H1 (cell line): ENCODE measurements around the gene TTC28. TPM values are rescaled to one million over a fixed set of nuclear protein-coding genes. Genes with fewer than 3 reads are reported as not detected.
A peak's percentile ranks its signal among the peaks of the same experiment; 100 is the strongest.

Source experiments
- CTCF ChIA-PET: fragments of 300-600 bp; sonication (Branson Sonifier 250); formaldehyde crosslinking; loops from one replicate; lab custom pipeline; 2021; ENCODE audit not compliant: partially characterized antibody; lab: Charles Lee
- POLR2A ChIA-PET: fragments of 300-600 bp; sonication (Branson Sonifier 250); formaldehyde crosslinking; loops from one replicate; lab custom pipeline; 2021; ENCODE audit warnings: inconsistent platforms; ENCODE audit not compliant: partially characterized antibody; lab: Charles Lee
- DNase-seq, 2 experiments: peaks; one replicate each; pipeline versions ENCODE4 v3.0.0 to v3.0.0-alpha.2; 2010 to 2022; ENCODE audit warnings: low spot score in 2 of 2, low read depth in 1 of 2, mixed read lengths in 1 of 2
- FAIRE-seq: peaks from 2 replicates; lab custom pipeline; 2011; peaks lifted over from hg19 to GRCh38; lab: Jason Lieb, UNC
- H2AFZ ChIP-seq: 2 replicates; pipeline ENCODE4 v1.8.1; 2012; ENCODE audit warnings: low read length, inconsistent platforms
- H2AK5ac ChIP-seq: 2 replicates; pipeline ENCODE4 v1.6.1; 2013; ENCODE audit warnings: low read depth, low read length
- H2BK120ac ChIP-seq: replicated peaks from 2 replicates; pipeline ENCODE3; 2013; ENCODE audit warnings: low read depth, low read length, inconsistent platforms
- H2BK12ac ChIP-seq: 2 replicates; pipeline ENCODE4 v1.6.1; 2013; ENCODE audit warnings: low read depth, low read length
- H2BK15ac ChIP-seq: 2 replicates; pipeline ENCODE4 v1.6.1; 2013; ENCODE audit warnings: low read length
- H2BK20ac ChIP-seq: 2 replicates; pipeline ENCODE4 v1.6.1; 2013; ENCODE audit warnings: low read length
- H2BK5ac ChIP-seq: 2 replicates; pipeline ENCODE4 v1.6.1; 2013; ENCODE audit warnings: low read depth, low read length
- H3K14ac ChIP-seq: 2 replicates; pipeline ENCODE4 v1.6.1; 2013; ENCODE audit warnings: inconsistent platforms; ENCODE audit not compliant: insufficient read length
- H3K18ac ChIP-seq: 2 replicates; pipeline ENCODE4 v1.6.1; 2013; ENCODE audit warnings: low read length; ENCODE audit errors: extremely low read depth
- H3K23ac ChIP-seq: 2 replicates; pipeline ENCODE4 v1.6.1; 2013; ENCODE audit warnings: inconsistent platforms; ENCODE audit not compliant: insufficient read length
- H3K23me2 ChIP-seq: 2 replicates; pipeline ENCODE4 v1.6.1; 2013; ENCODE audit warnings: low read depth, low read length
- H3K27ac ChIP-seq: 2 replicates; pipeline ENCODE4 v1.6.1; 2011; ENCODE audit warnings: low read depth, low read length, inconsistent platforms
- H3K27me3 ChIP-seq, 4 experiments: replicated peaks in 1 of 4; 1 replicate in 1 of 4; 2 replicates in 3 of 4; pipeline versions ENCODE4 v1.6.1 to v1.8.1; 2011 to 2013; ENCODE audit warnings: low read length in 3 of 4, mild to moderate bottlenecking in 3 of 4, inconsistent platforms in 2 of 4, mixed read lengths in 2 of 4, moderate library complexity in 1 of 4; ENCODE audit not compliant: control insufficient read depth in 3 of 4, insufficient read depth in 3 of 4; ENCODE audit errors: extremely low read depth in 1 of 4
- H3K36me3 ChIP-seq, 4 experiments: 2 replicates each; pipeline versions ENCODE4 v1.6.1 to v1.8.1; 2011 to 2013; ENCODE audit warnings: mild to moderate bottlenecking in 4 of 4, low read length in 3 of 4, moderate library complexity in 2 of 4, control low read depth in 1 of 4, inconsistent platforms in 1 of 4; ENCODE audit not compliant: insufficient read depth in 4 of 4, control insufficient read depth in 2 of 4
- H3K4ac ChIP-seq: replicated peaks from 2 replicates; pipeline ENCODE3; 2013; ENCODE audit warnings: low read length, low read depth, mixed read lengths, inconsistent platforms; ENCODE audit not compliant: insufficient read length
- H3K4me1 ChIP-seq, 4 experiments: replicated peaks in 1 of 4; 1 replicate in 1 of 4; 2 replicates in 3 of 4; pipeline versions ENCODE4 v1.6.1 to v1.8.1; 2011 to 2013; ENCODE audit warnings: low read length in 3 of 4, inconsistent platforms in 2 of 4, mixed read lengths in 1 of 4; ENCODE audit not compliant: insufficient read depth in 4 of 4, control insufficient read depth in 3 of 4
- H3K4me2 ChIP-seq, 2 experiments: 2 replicates each; pipeline versions ENCODE4 v1.6.1 to v1.8.1; 2011 to 2013; ENCODE audit warnings: low read depth in 2 of 2, low read length in 2 of 2, control low read depth in 1 of 2, inconsistent platforms in 1 of 2, mild to moderate bottlenecking in 1 of 2; ENCODE audit not compliant: insufficient read depth in 1 of 2
- H3K4me3 ChIP-seq, 4 experiments: fragments of 200-600, 300-600 bp in 1 of 4; sonication (generic), shearing (Covaris generic), sonication (Bioruptor Twin) in 1 of 4; 2 replicates each; pipeline versions ENCODE4 v1.5.1 to v1.8.1; 2011 to 2016; ENCODE audit warnings: low read length in 4 of 4, low read depth in 3 of 4, control low read depth in 2 of 4, inconsistent platforms in 2 of 4, mild to moderate bottlenecking in 2 of 4, mixed read lengths in 1 of 4, moderate library complexity in 1 of 4; ENCODE audit not compliant: insufficient read depth in 2 of 4; ENCODE audit errors: extremely low read depth in 1 of 4
- H3K56ac ChIP-seq: replicated peaks from 2 replicates; pipeline ENCODE3; 2013; ENCODE audit warnings: low read depth, mild to moderate bottlenecking, mixed read lengths, low read length, inconsistent platforms; ENCODE audit not compliant: insufficient read length
- H3K79me1 ChIP-seq: 2 replicates; pipeline ENCODE4 v1.6.1; 2013; ENCODE audit warnings: low read depth, low read length, control low read depth
- H3K79me2 ChIP-seq, 2 experiments: 2 replicates each; pipeline versions ENCODE4 v1.6.1 to v1.8.1; 2012 to 2013; ENCODE audit warnings: low read length in 2 of 2, mild to moderate bottlenecking in 2 of 2, inconsistent platforms in 1 of 2; ENCODE audit not compliant: insufficient read depth in 2 of 2, control insufficient read depth in 1 of 2
- H3K9ac ChIP-seq, 4 experiments: replicated peaks in 1 of 4; 1 replicate in 1 of 4; 2 replicates in 3 of 4; pipeline versions ENCODE4 v1.6.1 to v1.8.1; 2011 to 2013; ENCODE audit warnings: low read depth in 3 of 4, low read length in 3 of 4, control low read depth in 2 of 4, mild to moderate bottlenecking in 2 of 4, moderate library complexity in 2 of 4, inconsistent platforms in 1 of 4; ENCODE audit errors: extremely low read depth in 1 of 4
- H3K9me3 ChIP-seq, 2 experiments: 2 replicates each; pipeline versions ENCODE4 v1.6.1 to v1.8.1; 2012 to 2013; ENCODE audit warnings: mild to moderate bottlenecking in 2 of 2, moderate library complexity in 2 of 2, control low read depth in 1 of 2, inconsistent platforms in 1 of 2, low read depth in 1 of 2, low read length in 1 of 2, mixed read lengths in 1 of 2; ENCODE audit not compliant: insufficient read depth in 2 of 2
- H4K20me1 ChIP-seq, 2 experiments: replicated peaks in 1 of 2; 2 replicates each; pipeline versions ENCODE3 to v1.8.1; 2011 to 2013; ENCODE audit warnings: inconsistent platforms in 2 of 2, low read length in 2 of 2, mild to moderate bottlenecking in 1 of 2; ENCODE audit not compliant: insufficient read depth in 2 of 2, control insufficient read depth in 1 of 2
- H4K5ac ChIP-seq: 2 replicates; pipeline ENCODE4 v1.6.1; 2013; ENCODE audit warnings: low read length, low read depth, mixed read lengths, inconsistent platforms; ENCODE audit not compliant: insufficient read length
- H4K8ac ChIP-seq: 2 replicates; pipeline ENCODE4 v1.8.0; 2013; ENCODE audit warnings: mild to moderate bottlenecking, moderate library complexity, low read length, inconsistent platforms; ENCODE audit not compliant: insufficient read depth; ENCODE audit errors: extremely low read depth
- H4K91ac ChIP-seq: replicated peaks from 2 replicates; pipeline ENCODE3; 2013; ENCODE audit warnings: low read length, mixed read lengths, inconsistent platforms; ENCODE audit not compliant: insufficient read length
- EP300 ChIP-seq, 2 experiments: IDR thresholded peaks; 1 replicate in 1 of 2; 2 replicates in 1 of 2; pipeline ENCODE4 v1.6.1; 2011 to 2012; ENCODE audit warnings: low read depth in 2 of 2, low read length in 2 of 2, mild to moderate bottlenecking in 2 of 2, borderline replicate concordance in 1 of 2, inconsistent platforms in 1 of 2, moderate library complexity in 1 of 2
- GTF2F1 ChIP-seq: IDR thresholded peaks from 2 replicates; pipeline ENCODE4 v1.6.1; 2012; ENCODE audit warnings: low read depth, low read length, improper control_type of control experiment, borderline replicate concordance
- KDM1A ChIP-seq: fragments of 200-600, 300-600 bp; sonication (generic); IDR thresholded peaks from 2 replicates; pipeline ENCODE4 v1.7.1; 2016; ENCODE audit warnings: mild to moderate bottlenecking, low read length, borderline replicate concordance
- MAFK ChIP-seq: IDR thresholded peaks from 2 replicates; pipeline ENCODE4 v1.6.1; 2012; ENCODE audit warnings: low read depth, mild to moderate bottlenecking, improper control_type of control experiment, low read length
- NANOG ChIP-seq: IDR thresholded peaks from 2 replicates; pipeline ENCODE4 v1.6.1; 2011; ENCODE audit warnings: low read length, low read depth, mild to moderate bottlenecking, inconsistent platforms; ENCODE audit not compliant: insufficient read depth, poor library complexity, severe bottlenecking
- PHF8 ChIP-seq: fragments of 200-600 bp; sonication (generic); conservative IDR thresholded peaks from 2 replicates; pipeline ENCODE4 v1.7.1; 2012; ENCODE audit warnings: low read depth, mild to moderate bottlenecking, inconsistent platforms, low read length, moderate library complexity
- RFX5 ChIP-seq: IDR thresholded peaks from 2 replicates; pipeline ENCODE4 v1.6.1; 2011; ENCODE audit warnings: low read depth, low read length, improper control_type of control experiment, borderline replicate concordance
- SIN3A ChIP-seq, 2 experiments: IDR thresholded peaks in 1 of 2; conservative IDR thresholded peaks in 1 of 2; 2 replicates each; pipeline ENCODE4 v1.6.1; 2011 to 2012; ENCODE audit warnings: low read length in 2 of 2, improper control_type of control experiment in 1 of 2, low read depth in 1 of 2, mild to moderate bottlenecking in 1 of 2
- SP1 ChIP-seq: IDR thresholded peaks from 2 replicates; pipeline ENCODE4 v1.6.1; 2011; ENCODE audit warnings: low read depth, low read length
- SP2 ChIP-seq: IDR thresholded peaks from 2 replicates; pipeline ENCODE4 v1.6.1; 2012; ENCODE audit warnings: mild to moderate bottlenecking, low read length, inconsistent platforms
- SP4 ChIP-seq: IDR thresholded peaks from 2 replicates; pipeline ENCODE4 v1.6.1; 2012; ENCODE audit warnings: low read length, inconsistent platforms
- YY1 ChIP-seq: IDR thresholded peaks from 2 replicates; pipeline ENCODE4 v1.6.1; 2011; ENCODE audit warnings: low read depth, mild to moderate bottlenecking, low read length
- WGBS, 2 experiments: shearing (Covaris generic) in 1 of 2; methylation state at CpG; one replicate each; pipeline versions ENCODE4 v1.1.6 to v1.1.7; 2013 to 2015; ENCODE audit warnings: low lambda C conversion rate in 2 of 2, mixed read lengths in 2 of 2, inconsistent platforms in 1 of 2, low coverage in 1 of 2, missing lambda C conversion rate in 1 of 2; ENCODE audit not compliant: insufficient replicate concordance in 2 of 2, insufficient coverage in 1 of 2, insufficient read length in 1 of 2; ENCODE audit errors: extremely low coverage in 1 of 2, missing lambda C conversion rate in 1 of 2; 5-methylcytosine and 5-hydroxymethylcytosine counted together
- polyA plus RNA-seq, 7 experiments: library from polyadenylated mRNA; depleted of rRNA in 3 of 7; stranded (reverse) in 5 of 7; unstranded in 2 of 7; fragments of >200 nt in 5 of 7; fragments of 200-250 nt in 2 of 7; gene quantifications; 1 replicate in 5 of 7; 2 replicates in 1 of 7; 4 replicates in 1 of 7; pipeline versions ENCODE4 v1.2.1 to v1.2.3, GENCODE V29; 2011 to 2013; ENCODE audit warnings: missing spikeins in 2 of 7, mixed read lengths in 2 of 7
- total RNA-seq: library from RNA; stranded (reverse); fragmentation: NEBNext Ultra II Directional; extraction: Animal tissue kit (Norgen Biotek cat#: 25700); gene quantifications from 2 replicates; pipeline ENCODE4 v1.2.1, GENCODE V29; 2021
- TF ChIP-seq, protein P1 (sequence below): IDR thresholded peaks from 2 replicates; pipeline ENCODE4 v1.6.1; 2012; ENCODE audit warnings: inconsistent platforms

TTC28 gene
- total and polyA plus RNA-seq, 2 of the 8 experiments (the other 6 are each of a cell fraction or from before 2014, with no cell fraction given) = 2.6 to 12.6 TPM

DNA sequence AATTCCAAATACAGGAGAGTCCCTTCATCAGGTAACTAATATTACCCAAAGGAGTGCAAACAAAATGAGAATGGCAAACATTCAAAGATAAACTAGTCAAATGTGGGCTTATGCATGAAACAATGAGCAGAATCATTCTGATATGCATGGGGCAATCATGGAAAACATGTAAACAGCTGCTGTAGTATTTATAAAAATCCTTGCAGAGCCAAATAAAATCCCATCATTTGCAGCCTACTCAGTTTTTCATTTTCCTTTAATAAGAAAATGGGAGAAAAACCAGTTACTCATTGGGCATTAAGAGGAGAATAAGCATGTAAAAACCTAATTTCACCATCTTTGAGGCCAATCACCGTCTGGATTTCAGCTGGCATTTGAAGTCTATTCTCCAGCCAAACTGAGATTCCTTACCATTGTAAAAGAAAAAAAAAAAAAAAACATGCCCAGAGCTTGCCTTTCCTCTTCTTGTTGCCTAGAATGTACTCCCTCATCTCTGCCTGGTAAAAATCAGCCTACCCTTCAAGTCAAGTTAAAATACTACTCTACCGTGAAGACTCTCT is 249.1 kb downstream of the TTC28 start:
- Histone ChIP-seq H3K27me3 (no peaks in the 10 kb centered on the region), H3K4ac (no peak overlapping the region), H3K9me3 (no peaks in the 10 kb centered on the region), H2BK5ac (no peak overlapping the region), H3K36me3 (no peaks in the 10 kb centered on the region), H3K14ac (no peak overlapping the region), H2BK15ac (no peak overlapping the region), H4K91ac (no peak overlapping the region), H2BK20ac (no peak overlapping the region), H2BK12ac (no peak overlapping the region), H3K9ac (peak overlapping the region in 1 of 4 experiments; percentile 13; a peak in 1 of 7 replicates), H3K27ac (no peak overlapping the region), H3K18ac (no peak overlapping the region), H3K23me2 (no peaks in the 10 kb centered on the region), H2AK5ac (no peak overlapping the region), H2AFZ (no peak overlapping the region), H4K5ac (no peak overlapping the region), H3K4me1 (no peaks in the 10 kb centered on the region; a peak in 1 of 7 replicates), H3K79me1 (no peaks in the 10 kb centered on the region), H4K20me1 (no peaks in the 10 kb centered on the region), H3K4me2 (no peak overlapping the region), H3K4me3 (no peak overlapping the region), H3K23ac (no peak overlapping the region), H4K8ac (no peak overlapping the region), H3K79me2 (no peaks in the 10 kb centered on the region), H2BK120ac (no peak overlapping the region), H3K56ac (no peak overlapping the region)
- FAIRE-seq = no peak
- CTCF ChIA-PET = interaction anchor here (0.6 to 2.0 kb wide), 5 partner anchors 10 to 382 kb away, joined by 3 to 6 read pairs (median 5); no protein-coding TSS in a partner anchor
- DNase-seq = no peak
- POLR2A ChIA-PET = interaction anchor here (1.0 kb wide), 1 partner anchor 12 kb away, joined by 3 read pairs; no protein-coding TSS in a partner anchor
- 74% methylated on average over 2 of the region's 2 CpGs; no CpG with 5 or more reads in 1 of the 2 experiments for WGBS, 2 experiments
- no peak for TF ChIP-seq GTF2F1
- no peak for TF ChIP-seq RFX5
- no peak for TF ChIP-seq KDM1A
- TF ChIP-seq SIN3A (conservative IDR thresholded peaks at IDR 0.05 in 1 of 2, IDR thresholded peaks at IDR 0.05 in 1 of 2; ENCODE audit: low read depth in 1 of 2, low read length in 2 of 2) = no peak
- no peak for TF ChIP-seq EP300 (IDR thresholded peaks at IDR 0.05; ENCODE audit: borderline replicate concordance in 1 of 2, low read depth in 2 of 2, low read length in 2 of 2)
- no peak for TF ChIP-seq MAFK
- no peak for TF ChIP-seq NANOG
- no peak for TF ChIP-seq SP1
- TF ChIP-seq PHF8 = no peak
- TF ChIP-seq YY1 = no peak
- TF ChIP-seq, protein P1, sequence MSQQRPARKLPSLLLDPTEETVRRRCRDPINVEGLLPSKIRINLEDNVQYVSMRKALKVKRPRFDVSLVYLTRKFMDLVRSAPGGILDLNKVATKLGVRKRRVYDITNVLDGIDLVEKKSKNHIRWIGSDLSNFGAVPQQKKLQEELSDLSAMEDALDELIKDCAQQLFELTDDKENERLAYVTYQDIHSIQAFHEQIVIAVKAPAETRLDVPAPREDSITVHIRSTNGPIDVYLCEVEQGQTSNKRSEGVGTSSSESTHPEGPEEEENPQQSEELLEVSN = no peak
- TF ChIP-seq SP2 = no peak
- TF ChIP-seq SP4 = no peak
